K562 (cell line): ENCODE data around the gene LBHD1. TPM values are rescaled to one million over a fixed set of nuclear protein-coding genes. Genes with fewer than 3 reads are reported as not detected.

Source experiments
- ATF4 ChIP-seq: fragments of 450-650 bp; formaldehyde crosslinking; IDR thresholded peaks from 2 replicates; pipeline ENCODE4 v1.4.0; 2022; ENCODE audit warnings: mild to moderate bottlenecking, moderate library complexity
- BRD4 ChIP-seq: fragments of 200-600 bp; sonication (generic); IDR thresholded peaks from 2 replicates; pipeline ENCODE4 v1.6.1; 2017; ENCODE audit warnings: inconsistent platforms
- CTCFL ChIP-seq: IDR thresholded peaks from 2 replicates; pipeline ENCODE4 v1.6.1; 2011; ENCODE audit warnings: borderline replicate concordance, low read depth, mild to moderate bottlenecking, moderate library complexity, low read length; ENCODE audit not compliant: insufficient read depth, poor library complexity, severe bottlenecking
- EWSR1 ChIP-seq: fragments of 450-650 bp; IDR thresholded peaks from 2 replicates; pipeline ENCODE4 v1.6.1; 2018; ENCODE audit warnings: borderline replicate concordance, mild to moderate bottlenecking, low read depth, moderate library complexity; ENCODE audit not compliant: partially characterized antibody
- HCFC1 ChIP-seq: IDR thresholded peaks from 2 replicates; pipeline ENCODE4 v1.6.1; 2012; ENCODE audit warnings: low read depth, low read length, improper control_type of control experiment
- MAFG ChIP-seq: fragments of 450-650 bp; conservative IDR thresholded peaks from 2 replicates; pipeline ENCODE4 v1.6.1; 2016; ENCODE audit warnings: missing genetic modification characterization, missing compliant biosample characterization
- MXI1 ChIP-seq: IDR thresholded peaks from 2 replicates; pipeline ENCODE4 v1.6.1; 2011; ENCODE audit warnings: low read depth, mild to moderate bottlenecking, improper control_type of control experiment, low read length
- PBX2 ChIP-seq, 2 experiments: IDR thresholded peaks in 1 of 2; conservative IDR thresholded peaks in 1 of 2; 2 replicates each; pipeline ENCODE4 v1.6.1; 2016; ENCODE audit warnings: low read depth in 2 of 2, mild to moderate bottlenecking in 1 of 2, missing compliant biosample characterization in 1 of 2, missing genetic modification characterization in 1 of 2, moderate library complexity in 1 of 2
- POLR2AphosphoS2 ChIP-seq: IDR thresholded peaks from 2 replicates; pipeline ENCODE4 v1.6.1; 2012; ENCODE audit warnings: low read length, improper control_type of control experiment
- PPARD ChIP-seq: fragments of 250-450 bp; sonication (Bioruptor Pico); IDR thresholded peaks from 2 replicates; pipeline ENCODE4 v1.8.0; 2022; ENCODE audit warnings: inconsistent platforms, mild to moderate bottlenecking, moderate library complexity
- PRDM10 ChIP-seq: fragments of 450-650 bp; IDR thresholded peaks from 2 replicates; pipeline ENCODE4 v1.6.1; 2018; ENCODE audit not compliant: partially characterized antibody
- RBM22 ChIP-seq: fragments of 200-400 bp; formaldehyde crosslinking; IDR thresholded peaks from 2 replicates; pipeline ENCODE4 v1.6.1; 2018; ENCODE audit warnings: low read length, low read depth; ENCODE audit not compliant: poor library complexity, severe bottlenecking
- SRSF9 ChIP-seq: fragments of 200-400 bp; formaldehyde crosslinking; IDR thresholded peaks from 2 replicates; pipeline ENCODE4 v1.6.1; 2017; ENCODE audit warnings: low read depth, low read length, borderline replicate concordance
- TRIM24 ChIP-seq, 2 experiments: fragments of 450-650 bp; IDR thresholded peaks; 2 replicates each; pipeline ENCODE4 v1.6.1; 2016
- TSC22D4 ChIP-seq: fragments of 450-650 bp; IDR thresholded peaks from 2 replicates; pipeline ENCODE4 v1.6.1; 2016; ENCODE audit warnings: missing genetic modification characterization, missing biosample characterization, control low read depth
- ZBTB12 ChIP-seq: fragments of 250-450 bp; sonication (Bioruptor Pico); IDR thresholded peaks from 2 replicates; pipeline ENCODE4 v1.4.0; 2020
- ZNF551 ChIP-seq: fragments of 250-450 bp; sonication (Bioruptor Pico); IDR thresholded peaks from 2 replicates; pipeline ENCODE4 v1.5.0; 2021; ENCODE audit warnings: mild to moderate bottlenecking, moderate library complexity
- polyA plus RNA-seq, 8 experiments: library from polyadenylated mRNA; depleted of rRNA in 4 of 8; stranded (reverse) in 5 of 8; unstranded in 3 of 8; fragments of >200 nt; fragmentation: Nextera tagmentation in 2 of 8; fragmentation: Illumina TruSeq in 1 of 8; extraction: Ambion mirVana in 2 of 8; extraction: Trizol in 1 of 8; gene quantifications; 2 replicates each; pipeline versions ENCODE4 v1.2.1 to v1.2.3, GENCODE V29; 2011 to 2014; ENCODE audit warnings: inconsistent platforms in 1 of 8, missing spikeins in 1 of 8
- total RNA-seq, 7 experiments: library from RNA; depleted of rRNA in 6 of 7; stranded (reverse); fragments of >200 nt in 6 of 7; fragmentation: Illumina TruSeq in 2 of 7; extraction: Trizol in 2 of 7; gene quantifications; 2 replicates each; pipeline versions ENCODE4 v1.2.1 to v1.2.3, GENCODE V29; 2011 to 2021; ENCODE audit warnings: low replicate concordance in 1 of 7

LBHD1 gene
- total and polyA plus RNA-seq, 9 of the 15 experiments (the other 6 are each of a cell fraction or from before 2014, with no cell fraction given), result 2.6 to 28.0 (median 12.5) TPM

GRCh38 chr11:62665075-62665598 lies 6.9 kb downstream of the LBHD1 start, which contains the start of the genes C11orf98 and CSKMT (continued):
- peak; percentile 96 for TF ChIP-seq RBM22
- no peak for TF ChIP-seq PPARD (CRISPR knock-in tag)
- peak in 1 of 2 experiments; percentile 26; a peak in 1 of 4 replicates for TF ChIP-seq TRIM24 (IDR thresholded peaks at IDR 0.05)
- no peak for TF ChIP-seq EWSR1
- no peak for TF ChIP-seq PBX2 (CRISPR knock-in tag; IDR thresholded peaks at IDR 0.05; ENCODE audit: low read depth)
- no peak for TF ChIP-seq PBX2 (tag; conservative IDR thresholded peaks at IDR 0.05; ENCODE audit: low read depth)
- TF ChIP-seq ZBTB12 (CRISPR knock-in tag), result no peak
- peak; percentile 84 for TF ChIP-seq ATF4 (CRISPR knock-in tag)
- peak; percentile 100 for TF ChIP-seq POLR2AphosphoS2
- TF ChIP-seq BRD4, result no peak
- TF ChIP-seq ZNF551 (CRISPR knock-in tag), result peak; percentile 91
- no peak for TF ChIP-seq MAFG
- no peak for TF ChIP-seq CTCFL
- TF ChIP-seq TSC22D4 (tag), result no peak
- TF ChIP-seq HCFC1, result peak; percentile 59; the same call in 1 of the 2 replicates
- TF ChIP-seq MXI1, result peak; percentile 82
- peak; percentile 46 for TF ChIP-seq PRDM10
- TF ChIP-seq SRSF9, result no peak
